SW480 (cell line): ENCODE results near the gene ZNF772.
"Not testable (repeated sequence)": the region's sequence is repeated elsewhere in the genome, so short reads cannot be mapped to it uniquely, and the experiment has no call there.

Source experiments
- DNase-seq: peaks from one replicate; pipeline ENCODE4 v3.0.0-alpha.2; 2016; ENCODE audit warnings: low spot score

The ZNF772 gene

DNA sequence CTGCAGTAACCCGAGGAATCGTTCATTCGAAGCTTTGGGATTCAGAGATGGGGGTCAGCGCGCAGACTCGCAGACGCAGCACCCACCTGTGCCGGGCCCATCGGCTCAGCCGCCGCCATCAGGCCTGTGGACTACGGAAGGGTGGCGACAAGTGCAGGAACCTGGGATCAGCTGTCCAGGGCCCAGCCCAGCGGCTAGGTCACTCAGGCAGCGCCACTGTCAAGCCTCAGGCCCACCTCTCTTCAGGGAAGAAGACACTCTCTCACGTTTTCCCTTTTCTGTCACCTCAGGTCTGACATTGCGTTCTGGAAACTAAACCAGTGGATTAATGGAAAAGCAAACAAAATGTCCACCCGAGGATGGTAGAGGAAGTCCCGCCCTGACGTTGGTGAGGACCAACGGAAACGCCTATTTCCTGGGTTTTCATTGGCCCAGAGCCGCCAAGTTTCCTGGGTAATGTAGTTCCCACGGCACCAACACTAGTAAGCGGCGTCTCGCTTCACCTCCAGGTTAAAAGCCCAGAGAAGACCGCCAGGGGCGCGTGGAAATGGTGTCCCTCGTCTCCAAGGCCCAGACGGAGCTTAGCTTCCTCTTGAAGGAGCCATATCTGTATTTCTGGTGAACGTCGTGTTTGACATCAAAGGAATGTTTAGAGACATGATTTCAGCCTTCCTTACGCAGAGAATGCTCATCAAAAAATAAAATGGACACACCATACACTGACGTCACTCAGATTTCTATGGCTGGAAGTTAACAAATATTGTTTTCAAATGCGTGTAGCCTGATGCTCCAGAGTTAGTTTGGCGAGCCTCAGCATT lies at the start of gene ZNF772:
Gene ZNF772, minus strand, starts transcription at position 376 of the 818 bp plus-strand sequence. Its CDS starts 257 bp downstream, at position 119.
- DNase-seq = peak; percentile 75

DNA sequence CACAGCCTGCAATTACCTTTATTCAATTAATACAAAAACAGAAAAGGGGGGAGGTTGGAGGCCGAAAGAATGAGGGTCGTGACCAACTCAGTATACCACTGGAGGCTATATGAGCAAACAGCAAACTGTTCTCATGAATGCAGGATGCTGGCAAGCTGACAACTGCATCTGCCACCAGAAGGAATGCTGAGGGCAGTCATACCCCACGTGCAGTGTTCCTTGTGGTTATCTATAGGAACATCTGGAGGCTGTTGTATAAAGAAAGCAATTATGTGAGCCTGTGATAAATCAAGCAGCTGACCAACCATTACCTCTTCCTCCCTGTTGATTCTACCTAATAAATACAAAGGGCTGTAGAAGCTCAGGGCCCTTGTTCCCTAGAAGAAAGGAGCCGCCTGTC lies 40.7 kb upstream of the ZNF772 start:
- DNase-seq = not testable (repeated sequence)

- no peak for DNase-seq
Observed at GRCh38 chr19:57515255-57515654, 37.9 kb upstream of the ZNF772 start.

- DNase-seq = no peak
Observed at GRCh38 chr19:57512845-57513244, 35.5 kb upstream of the ZNF772 start.

DNA sequence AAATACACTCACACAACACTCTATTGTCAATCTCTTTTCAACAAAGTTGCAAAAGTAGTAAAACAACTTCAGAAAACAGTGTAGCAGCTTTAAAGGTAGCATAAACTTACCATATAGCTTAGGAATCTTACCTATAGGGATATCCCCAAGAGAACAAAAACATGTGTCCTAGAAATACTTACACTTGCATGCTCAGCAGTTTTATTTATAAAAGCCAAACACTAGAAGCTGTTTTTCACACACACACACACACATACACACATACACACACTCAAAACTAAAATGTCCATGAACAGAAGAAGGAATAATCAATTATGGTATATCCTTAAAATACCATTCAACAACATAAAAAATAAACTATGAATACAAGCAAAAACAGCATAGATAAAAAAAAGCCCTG lies 34.1 kb upstream of the ZNF772 start:
- DNase-seq = no peak

DNA sequence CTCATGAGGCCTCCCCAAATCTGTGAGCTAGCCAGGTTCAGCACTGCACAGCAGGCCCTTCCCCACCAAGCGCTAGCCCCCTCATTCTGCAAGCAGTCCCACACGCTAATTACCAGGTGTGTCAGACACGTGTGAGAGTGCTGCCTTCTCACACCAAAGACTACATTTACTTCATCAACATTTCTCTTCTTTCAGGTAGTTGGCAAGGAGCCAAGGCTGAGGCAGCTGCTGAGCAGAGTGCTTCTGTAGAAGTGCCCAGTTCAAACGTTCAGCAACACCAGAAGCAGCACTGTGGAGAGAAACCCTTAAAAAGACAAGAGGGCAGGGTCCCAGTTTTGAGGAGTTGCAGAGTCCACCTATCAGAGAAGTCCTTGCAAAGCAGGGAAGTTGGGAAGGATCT lies 28.8 kb upstream of the ZNF772 start:
- DNase-seq = no peak

GRCh38 chr19:57500400-57500799 lies 23.0 kb upstream of the ZNF772 start:
- not testable (repeated sequence) for DNase-seq

DNA sequence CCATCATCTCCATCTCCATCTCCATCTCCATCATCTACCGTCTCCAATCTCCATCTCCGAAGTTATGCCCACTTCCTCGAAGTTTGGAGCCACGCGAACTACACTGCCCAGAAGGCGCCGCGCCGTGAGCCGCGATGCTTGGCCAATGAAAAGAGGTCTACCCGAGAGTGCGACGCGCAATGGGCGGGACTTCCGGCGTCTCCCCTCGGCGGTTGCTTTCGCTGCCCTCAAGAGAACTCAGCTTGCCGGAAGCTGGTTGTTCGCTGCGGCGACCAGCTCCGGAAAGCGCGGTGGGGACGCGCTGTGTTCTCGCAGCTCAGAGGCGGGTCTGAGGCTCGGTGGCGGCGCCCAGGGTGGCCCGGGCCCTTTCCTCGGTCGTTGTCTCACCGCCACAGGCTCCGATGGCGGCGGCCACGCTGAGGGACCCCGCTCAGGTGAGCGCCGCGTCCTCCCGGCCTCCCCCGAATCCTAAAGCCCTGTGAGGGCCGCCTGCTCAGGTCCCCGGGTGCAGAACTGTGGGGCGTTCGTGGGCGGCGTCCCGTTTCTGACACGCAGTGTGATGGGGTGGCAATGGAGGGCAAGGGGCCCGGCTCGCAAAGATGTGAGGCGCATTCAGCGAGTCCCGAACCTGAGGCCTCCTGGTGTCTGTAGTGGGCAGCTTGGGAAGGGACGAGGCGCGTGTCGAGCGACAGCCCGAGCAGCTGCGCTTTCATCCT lies 22.5 kb upstream of the ZNF772 start, which contains the start of gene ZNF773:
Gene ZNF773, plus strand, starts transcription at position 259 of the 716 bp plus-strand sequence. Its CDS starts 143 bp downstream, at position 402.
- not testable (repeated sequence) for DNase-seq

GRCh38 chr19:57499332-57499679 lies 21.9 kb upstream of the ZNF772 start:
- DNase-seq = not testable (repeated sequence)

DNA sequence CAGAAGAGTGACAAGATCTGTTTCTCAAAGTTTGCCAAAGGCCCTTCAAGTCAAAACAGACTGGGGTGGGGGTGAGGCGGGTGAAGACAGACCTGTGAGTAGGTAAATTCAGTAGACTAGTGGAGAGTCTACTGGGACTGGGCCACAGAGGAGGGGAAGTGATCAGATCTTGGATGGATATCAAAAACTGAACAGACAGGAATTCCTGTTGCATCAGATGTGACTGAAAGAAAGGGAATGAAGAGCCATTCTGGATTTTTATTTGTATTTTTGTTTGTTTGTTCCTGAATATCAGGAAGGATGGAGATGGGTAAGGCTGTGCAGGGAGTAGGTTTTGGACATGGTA lies 10.9 kb upstream of the ZNF772 start:
- DNase-seq = not testable (repeated sequence)

DNA sequence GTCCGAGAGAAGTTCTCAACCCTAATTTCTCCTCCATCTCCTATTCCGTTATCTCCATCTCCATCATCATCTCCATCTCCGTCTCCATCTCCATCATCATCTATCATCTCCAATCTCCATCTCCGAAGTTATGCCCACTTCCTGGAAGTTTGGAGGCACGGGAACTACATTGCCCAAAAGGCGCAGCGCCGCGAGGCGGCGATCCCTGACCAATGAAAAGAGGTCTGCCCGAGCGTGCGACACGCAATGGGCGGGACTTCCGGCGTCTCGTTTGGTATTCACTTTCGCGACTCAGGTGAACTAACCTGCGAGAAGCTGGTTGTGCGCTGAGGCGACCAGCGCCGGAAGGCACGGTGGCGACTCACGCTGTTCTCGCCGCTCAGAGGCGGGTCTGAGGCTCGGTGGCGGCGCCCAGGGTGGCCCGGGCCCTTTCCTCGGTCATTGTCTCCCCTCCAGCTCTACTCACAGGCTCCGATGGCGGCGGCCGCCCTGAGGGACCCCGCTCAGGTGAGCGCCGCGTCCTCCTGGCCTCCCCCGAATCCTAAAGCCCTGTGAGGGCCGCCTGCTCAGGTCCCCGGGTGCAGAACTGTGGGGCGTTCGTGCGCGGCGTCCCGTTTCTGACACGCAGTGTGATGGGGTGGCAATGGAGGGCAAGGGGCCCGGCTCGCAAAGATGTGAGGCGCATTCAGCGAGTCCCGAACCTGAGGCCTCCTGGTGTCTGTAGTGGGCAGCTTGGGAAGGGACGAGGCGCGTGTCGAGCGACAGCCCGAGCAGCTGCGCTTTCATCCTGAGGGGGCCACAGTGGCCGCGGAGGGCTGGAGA lies 10.3 kb upstream of the ZNF772 start, which contains the start of gene ZNF419:
Gene ZNF419, plus strand, starts transcription at position 274 of the 822 bp plus-strand sequence. Its CDS starts 201 bp downstream, at position 475.
- DNase-seq = peak; percentile 92

GRCh38 chr19:57473646-57474045 lies 3.7 kb downstream of the ZNF772 start:
- DNase-seq = no peak

- DNase-seq = no peak
Observed at GRCh38 chr19:57466489-57466888, 10.9 kb downstream of the ZNF772 start.

DNA sequence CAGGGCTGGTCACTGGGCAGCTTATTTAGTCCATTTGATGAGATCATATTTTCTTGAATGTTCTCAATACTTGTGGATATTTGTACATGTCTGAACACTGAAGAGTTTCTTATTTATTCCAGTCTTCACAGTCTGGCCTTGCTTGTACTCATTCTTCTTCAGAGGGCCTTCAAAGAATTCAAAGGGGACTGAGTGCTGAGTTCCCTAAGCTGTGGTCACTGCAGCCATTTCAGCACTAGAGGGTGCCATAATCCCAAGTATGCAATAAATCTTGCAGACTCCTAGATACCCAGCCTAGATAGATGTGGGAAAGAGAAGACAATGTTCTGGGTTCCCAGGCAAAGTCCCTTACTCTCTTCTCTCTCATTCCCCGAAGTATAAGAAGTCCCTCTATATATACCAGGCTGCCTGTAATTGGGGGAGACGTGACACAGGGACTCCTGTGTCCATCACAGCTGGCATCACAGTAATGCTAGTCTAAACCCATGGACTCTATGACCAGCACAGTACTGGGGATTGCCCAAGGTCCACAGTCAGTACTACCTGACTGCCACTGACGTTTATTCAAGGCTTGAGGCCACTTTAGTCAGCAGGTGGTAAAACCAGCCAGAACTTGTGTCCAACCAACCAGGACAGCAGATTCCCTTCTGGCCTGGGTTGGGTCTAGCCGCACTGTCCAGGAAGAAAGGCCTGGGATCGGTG lies 11.5 kb downstream of the ZNF772 start:
- DNase-seq = peak; percentile 17

GRCh38 chr19:57452307-57452706 lies 25.1 kb downstream of the ZNF772 start:
- no peak for DNase-seq

DNA sequence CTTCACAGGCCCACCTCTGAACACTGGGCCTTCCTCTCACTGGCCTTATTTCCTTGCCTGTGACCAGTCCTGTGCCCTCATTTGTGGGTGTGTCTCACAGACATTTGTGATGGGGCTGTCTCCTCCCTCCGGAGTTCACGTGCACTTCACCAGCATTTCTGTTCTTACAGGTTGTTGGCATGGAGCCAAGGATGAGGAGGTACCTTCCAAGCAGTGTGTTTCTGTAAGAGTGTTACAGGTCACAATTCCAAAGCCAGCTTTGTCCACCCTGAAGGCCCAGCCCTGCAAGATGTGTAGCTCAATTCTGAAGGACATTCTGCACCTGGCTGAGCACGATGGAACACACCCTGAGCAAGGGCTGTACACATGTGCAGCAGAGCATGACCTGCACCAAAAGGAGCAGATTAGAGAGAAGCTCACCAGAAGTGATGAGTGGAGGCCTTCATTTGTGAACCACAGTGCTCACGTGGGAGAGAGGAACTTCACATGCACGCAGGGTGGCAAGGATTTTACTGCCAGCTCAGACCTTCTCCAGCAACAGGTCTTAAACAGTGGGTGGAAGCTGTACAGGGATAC lies 34.2 kb downstream of the ZNF772 start:
- DNase-seq = no peak

- no peak for DNase-seq
Observed at GRCh38 chr19:57441979-57442752, 35.2 kb downstream of the ZNF772 start.

- no peak for DNase-seq
Observed at GRCh38 chr19:57438925-57439324, 38.4 kb downstream of the ZNF772 start.

GRCh38 chr19:57437931-57438330 lies 39.4 kb downstream of the ZNF772 start:
- no peak for DNase-seq

DNA sequence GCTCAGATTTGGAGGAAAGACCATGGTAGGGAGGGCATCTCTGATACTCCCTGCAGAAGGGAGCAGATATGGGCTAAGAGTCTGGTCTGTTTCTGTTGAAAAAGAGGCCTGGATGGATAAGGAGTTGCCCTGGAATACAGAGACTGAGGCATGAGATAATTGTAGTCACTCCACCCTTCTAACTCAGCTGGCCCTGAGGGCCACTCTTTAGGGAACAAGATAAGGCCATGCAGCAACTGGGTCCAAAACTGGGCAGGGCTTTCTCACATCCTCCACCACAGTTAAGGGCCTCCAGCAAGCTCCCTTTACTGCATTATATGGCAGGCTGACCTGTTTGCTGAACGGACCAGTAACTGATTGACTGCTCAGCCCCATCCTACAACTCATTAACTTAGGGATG lies 40.9 kb downstream of the ZNF772 start:
- DNase-seq = no peak
